Breast epithelium (tissue), 4 donors: ENCODE results near the gene BNC2. TPM values are rescaled to one million over a fixed set of nuclear protein-coding genes. Genes with fewer than 3 reads are reported as not detected.

Source experiments
- DNase-seq, 2 donors: peaks; one replicate each; pipeline ENCODE4 v3.0.0-alpha.2; 2019; ENCODE audit warnings: low spot score in 2 of 2
- H3K27ac ChIP-seq, 2 donors: fragments of 200-600 bp; sonication (generic) in 1 of 2; one replicate each; pipeline ENCODE4 v1.5.1; 2016 to 2019; ENCODE audit warnings: mild to moderate bottlenecking in 1 of 2
- H3K27me3 ChIP-seq, 2 donors: fragments of 200-600 bp; sonication (generic) in 1 of 2; one replicate each; pipeline versions ENCODE4 v1.5.1 to v1.6.0; 2017 to 2019; ENCODE audit warnings: control low read depth in 1 of 2, mild to moderate bottlenecking in 1 of 2
- H3K36me3 ChIP-seq: fragments of 200-600 bp; one replicate; pipeline ENCODE4 v1.5.1; 2019
- H3K4me1 ChIP-seq, 2 donors: fragments of 200-600 bp; sonication (generic); one replicate each; pipeline ENCODE4 v1.5.1; 2016 to 2019; ENCODE audit warnings: control low read depth in 1 of 2
- H3K4me3 ChIP-seq, 3 donors: fragments of 200-600 bp; sonication (generic); 1 replicate in 2 of 3; 2 replicates in 1 of 3; pipeline ENCODE4 v1.5.1; 2016 to 2019; ENCODE audit warnings: mild to moderate bottlenecking in 3 of 3, moderate library complexity in 2 of 3
- H3K9me3 ChIP-seq, 2 donors: fragments of 200-600 bp; sonication (generic) in 1 of 2; one replicate each; pipeline ENCODE4 v1.5.1; 2016 to 2019; ENCODE audit warnings: control low read depth in 1 of 2
- POLR2A ChIP-seq: fragments of 450-650 bp; IDR thresholded peaks from one replicate; pipeline ENCODE4 v1.6.1; 2016; ENCODE audit warnings: antibody characterized with exemption, mild to moderate bottlenecking, moderate library complexity
- POLR2AphosphoS5 ChIP-seq, 3 donors: sonication (generic); formaldehyde crosslinking; IDR thresholded peaks; one replicate each; pipeline ENCODE4 v1.6.1; 2017; ENCODE audit warnings: antibody characterized with exemption in 3 of 3
- intact Hi-C: fragments of 100-400 bp; cut with DNase I; formaldehyde crosslinking; loops from one replicate; pipeline ENCODE4 v1.15.1; 2023; ENCODE audit warnings: low total_unique reads
- total RNA-seq, 3 donors: library from RNA; depleted of rRNA; stranded (reverse); fragments of >200 nt; gene quantifications; one replicate each; pipeline ENCODE4 v1.1.0, GENCODE V29; 2016
- TF ChIP-seq, protein P1 (sequence below), 3 donors: fragments of 450-650 bp; IDR thresholded peaks; one replicate each; pipeline ENCODE4 v1.5.1; 2016 to 2017; ENCODE audit warnings: antibody characterized with exemption in 3 of 3, mild to moderate bottlenecking in 3 of 3, moderate library complexity in 3 of 3

The BNC2 gene
- total RNA-seq, 3 donors from 2014 or later, result 15.8 to 21.1 (median 17.0) TPM

DNA sequence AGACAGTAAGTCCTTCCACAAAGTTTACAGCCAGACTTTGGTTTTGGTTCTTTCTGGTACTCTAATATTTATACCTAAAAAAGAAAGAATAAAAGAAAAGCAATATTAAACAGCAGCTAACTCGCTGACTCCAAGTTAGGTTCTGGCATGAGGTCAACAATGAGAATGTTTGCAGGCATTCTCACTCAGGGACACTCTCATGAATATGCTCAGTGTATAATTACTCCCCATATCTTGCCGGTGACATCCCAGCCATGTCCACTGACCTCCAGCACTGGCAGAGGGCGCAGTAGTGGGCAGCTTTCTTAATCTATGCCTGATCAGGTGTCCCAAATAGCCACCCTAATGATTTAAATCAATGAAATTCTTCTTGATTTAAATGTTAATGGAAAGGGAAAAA, 151.5 kb downstream of the BNC2 start:
- Histone ChIP-seq H3K27me3 (peaks cover 0 to 4% of the 10 kb centered on the region in 2 donors), H3K4me3 (no peak overlapping the region), H3K36me3 (no peaks in the 10 kb centered on the region), H3K9me3 (no peaks in the 10 kb centered on the region), H3K27ac (no peak overlapping the region), H3K4me1 (no peaks in the 10 kb centered on the region)
- intact Hi-C loops, result no loop called here
- no peak for TF ChIP-seq POLR2AphosphoS5 (IDR thresholded peaks at IDR 0.05)
- TF ChIP-seq POLR2A, result no peak
- TF ChIP-seq, protein P1, sequence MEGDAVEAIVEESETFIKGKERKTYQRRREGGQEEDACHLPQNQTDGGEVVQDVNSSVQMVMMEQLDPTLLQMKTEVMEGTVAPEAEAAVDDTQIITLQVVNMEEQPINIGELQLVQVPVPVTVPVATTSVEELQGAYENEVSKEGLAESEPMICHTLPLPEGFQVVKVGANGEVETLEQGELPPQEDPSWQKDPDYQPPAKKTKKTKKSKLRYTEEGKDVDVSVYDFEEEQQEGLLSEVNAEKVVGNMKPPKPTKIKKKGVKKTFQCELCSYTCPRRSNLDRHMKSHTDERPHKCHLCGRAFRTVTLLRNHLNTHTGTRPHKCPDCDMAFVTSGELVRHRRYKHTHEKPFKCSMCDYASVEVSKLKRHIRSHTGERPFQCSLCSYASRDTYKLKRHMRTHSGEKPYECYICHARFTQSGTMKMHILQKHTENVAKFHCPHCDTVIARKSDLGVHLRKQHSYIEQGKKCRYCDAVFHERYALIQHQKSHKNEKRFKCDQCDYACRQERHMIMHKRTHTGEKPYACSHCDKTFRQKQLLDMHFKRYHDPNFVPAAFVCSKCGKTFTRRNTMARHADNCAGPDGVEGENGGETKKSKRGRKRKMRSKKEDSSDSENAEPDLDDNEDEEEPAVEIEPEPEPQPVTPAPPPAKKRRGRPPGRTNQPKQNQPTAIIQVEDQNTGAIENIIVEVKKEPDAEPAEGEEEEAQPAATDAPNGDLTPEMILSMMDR (IDR thresholded peaks at IDR 0.05), result no peak
- no peak for DNase-seq

DNA sequence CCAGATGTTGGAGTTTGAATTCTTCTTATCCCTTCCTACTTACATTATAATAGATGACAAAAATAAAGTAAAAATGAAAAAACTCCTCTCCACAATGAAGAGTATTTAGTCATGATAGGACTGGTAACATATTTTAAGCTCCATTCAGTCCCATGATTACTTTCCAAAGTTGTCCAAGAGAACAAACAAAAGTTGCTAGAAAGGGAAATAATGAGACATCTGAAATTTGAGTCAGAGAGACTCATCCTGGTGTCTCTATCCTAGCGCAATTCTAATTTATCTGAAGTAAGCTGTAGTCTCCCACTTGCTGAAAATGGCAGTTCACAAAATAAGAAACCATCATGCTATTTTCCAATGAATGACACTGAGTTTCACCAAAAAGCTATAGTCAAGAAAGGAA, 152.2 kb downstream of the BNC2 start:
- H3K4me1 ChIP-seq, result no peaks in the 10 kb centered on the region
- H3K4me3 ChIP-seq, result no peak overlapping the region
- no peak for DNase-seq
- intact Hi-C loops, result no loop called here
- no peaks in the 10 kb centered on the region for H3K9me3 ChIP-seq
- H3K27ac ChIP-seq, result no peak overlapping the region
- H3K36me3 ChIP-seq, result no peaks in the 10 kb centered on the region
- TF ChIP-seq, protein P1 (IDR thresholded peaks at IDR 0.05), result no peak
- TF ChIP-seq POLR2AphosphoS5 (IDR thresholded peaks at IDR 0.05) (no peak), POLR2A (no peak)
- H3K27me3 ChIP-seq, result peaks cover 0 to 4% of the 10 kb centered on the region in 2 donors

DNA sequence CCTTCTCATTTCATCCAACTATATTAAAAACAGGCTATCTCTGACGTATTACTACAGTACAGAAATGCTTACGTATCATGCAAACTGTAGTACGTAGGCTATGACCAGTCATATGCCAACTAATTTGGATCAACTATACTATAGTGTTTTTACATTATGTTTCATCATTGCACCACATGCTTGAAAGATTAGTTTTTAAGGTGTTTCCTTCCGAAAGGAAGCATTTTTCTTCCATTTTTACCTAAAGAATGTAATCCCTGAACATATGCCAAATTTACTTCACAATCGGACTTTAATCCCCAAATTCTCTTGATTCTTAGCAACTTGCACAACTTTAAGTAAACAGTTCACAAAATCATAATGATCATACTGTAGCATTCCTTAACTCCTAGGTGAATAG, 153.9 kb downstream of the BNC2 start:
- no peak for TF ChIP-seq POLR2AphosphoS5 (IDR thresholded peaks at IDR 0.05)
- TF ChIP-seq, protein P1 (IDR thresholded peaks at IDR 0.05), result no peak
- TF ChIP-seq POLR2A, result no peak
- intact Hi-C loops, result no loop called here
- H3K9me3 ChIP-seq, result no peaks in the 10 kb centered on the region
- H3K27me3 ChIP-seq, result peaks cover 0 to 4% of the 10 kb centered on the region in 2 donors
- H3K4me3 ChIP-seq, result no peak overlapping the region
- no peak for DNase-seq
- H3K36me3 ChIP-seq, result no peaks in the 10 kb centered on the region
- no peaks in the 10 kb centered on the region for H3K4me1 ChIP-seq
- H3K27ac ChIP-seq, result no peak overlapping the region

DNA sequence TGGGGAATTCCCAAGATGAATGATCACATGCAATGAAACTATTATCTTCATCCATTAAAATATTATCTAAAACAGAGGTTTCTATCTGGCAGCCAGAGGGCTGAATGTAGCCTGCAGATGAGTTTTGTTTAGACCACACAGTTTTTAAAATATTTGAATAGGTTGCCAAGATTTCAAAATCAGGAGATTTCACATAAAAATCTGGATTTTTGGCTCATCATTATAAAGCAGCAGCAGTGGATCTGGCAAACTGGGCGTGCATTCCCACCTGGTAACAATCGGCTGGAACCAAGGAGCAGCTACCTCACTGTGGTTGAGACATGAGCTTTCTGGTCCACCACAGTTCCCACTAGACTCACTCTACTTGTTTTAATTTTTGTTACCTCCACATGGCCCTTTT, 155.1 kb downstream of the BNC2 start:
- Histone ChIP-seq H3K36me3 (no peaks in the 10 kb centered on the region), H3K27me3 (peaks cover 0 to 4% of the 10 kb centered on the region in 2 donors), H3K4me3 (no peak overlapping the region), H3K9me3 (no peaks in the 10 kb centered on the region), H3K27ac (no peak overlapping the region), H3K4me1 (no peaks in the 10 kb centered on the region)
- TF ChIP-seq POLR2AphosphoS5 (IDR thresholded peaks at IDR 0.05), result no peak
- TF ChIP-seq, protein P1 (IDR thresholded peaks at IDR 0.05), result no peak
- TF ChIP-seq POLR2A, result no peak
- no peak for DNase-seq
- intact Hi-C loops, result no loop called here

DNA sequence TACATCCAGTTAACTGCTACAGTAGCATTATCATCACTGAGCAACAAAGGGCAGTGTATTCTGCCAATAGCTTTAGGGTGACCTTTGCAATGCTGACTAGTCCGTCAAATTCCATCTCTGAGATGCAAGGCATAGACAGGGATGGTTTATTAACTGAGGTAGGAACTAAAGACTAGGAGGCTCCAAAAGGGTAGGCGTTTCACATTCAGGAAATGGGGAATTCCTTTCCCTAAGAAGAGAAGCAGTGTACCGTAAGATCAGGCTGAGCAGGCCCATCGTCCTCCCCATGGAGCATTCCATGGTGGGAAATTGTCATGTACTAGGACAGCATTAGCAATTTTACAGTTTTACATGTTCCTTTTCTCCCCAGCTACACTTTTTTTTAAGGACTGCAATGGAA, 157.7 kb downstream of the BNC2 start:
- H3K4me3 ChIP-seq, result no peak overlapping the region
- TF ChIP-seq POLR2AphosphoS5 (IDR thresholded peaks at IDR 0.05) (no peak), POLR2A (no peak)
- TF ChIP-seq, protein P1 (IDR thresholded peaks at IDR 0.05), result no peak
- intact Hi-C loops, result no loop called here
- H3K27ac ChIP-seq, result no peak overlapping the region
- no peaks in the 10 kb centered on the region for H3K9me3 ChIP-seq
- H3K27me3 ChIP-seq, result peaks cover 0 to 4% of the 10 kb centered on the region in 2 donors
- no peak for DNase-seq
- no peaks in the 10 kb centered on the region for H3K4me1 ChIP-seq
- H3K36me3 ChIP-seq, result no peaks in the 10 kb centered on the region
